ENCODE measurements around the gene OSMR. TPM values are rescaled to one million over a fixed set of nuclear protein-coding genes. Genes with fewer than 3 reads are reported as not detected.
A peak's percentile ranks its signal among the peaks of the same experiment; 100 is the strongest.

Gene OSMR
- total RNA-seq, 4 donors from 2014 or later: 33.2 to 69.7 (median 43.9) TPM

GRCh38 chr5:38802125-38802524 lies 43.7 kb upstream of the OSMR start:
- TF ChIP-seq POLR2A (IDR thresholded peaks at IDR 0.05; ENCODE audit: low read depth) (no peak), POLR2AphosphoS5 (IDR thresholded peaks at IDR 0.05) (no peak), CTCF (IDR thresholded peaks at IDR 0.05) (no peak), EP300 (IDR thresholded peaks at IDR 0.05) (no peak)
- 98% methylated on average over 4 of the region's 4 CpGs for WGBS
- Histone ChIP-seq H3K27ac (replicated peaks in 1 of 4) (no peak overlapping the region), H3K4me1 (peaks cover 15 to 46% (median 23%) of the 10 kb centered on the region in 4 donors), H3K36me3 (no peaks in the 10 kb centered on the region), H3K9me3 (no peaks in the 10 kb centered on the region), H3K4me3 (no peak overlapping the region), H3K27me3 (no peaks in the 10 kb centered on the region)
- no peak for DNase-seq (ENCODE audit: extremely low spot score)
- intact Hi-C loops (cut with DNase I): loop anchor here (10.0 kb wide), 1 partner anchor 247 kb away; the partner anchor contains the start of gene LIFR

GRCh38 chr5:38803246-38803645 lies 42.6 kb upstream of the OSMR start:
- DNase-seq (ENCODE audit: extremely low spot score): no peak
- TF ChIP-seq POLR2AphosphoS5 (IDR thresholded peaks at IDR 0.05): no peak
- no peak for TF ChIP-seq EP300 (IDR thresholded peaks at IDR 0.05)
- Histone ChIP-seq H3K27me3 (no peaks in the 10 kb centered on the region), H3K4me1 (peaks cover 19 to 48% (median 20%) of the 10 kb centered on the region in 4 donors), H3K36me3 (no peaks in the 10 kb centered on the region), H3K9me3 (no peaks in the 10 kb centered on the region), H3K4me3 (no peak overlapping the region), H3K27ac (replicated peaks in 1 of 4) (no peak overlapping the region)
- intact Hi-C loops (cut with DNase I): loop anchor here (10.0 kb wide), 1 partner anchor 248 kb away; the partner anchor contains the start of gene LIFR
- WGBS: 90% methylated on average over 6 of the region's 6 CpGs

GRCh38 chr5:38806775-38807258 lies 39.0 kb upstream of the OSMR start:
- intact Hi-C loops (cut with DNase I): loop anchor here (10.0 kb wide), 1 partner anchor 252 kb away; the partner anchor contains the start of gene LIFR
- Histone ChIP-seq H3K4me1 (peaks cover 12 to 43% (median 19%) of the 10 kb centered on the region in 4 donors), H3K9me3 (no peaks in the 10 kb centered on the region), H3K27me3 (no peaks in the 10 kb centered on the region), H3K36me3 (no peaks in the 10 kb centered on the region), H3K27ac (replicated peaks in 1 of 4) (peak overlapping the region in 2 of 4 donors; percentile 7 to 28), H3K4me3 (no peak overlapping the region)
- TF ChIP-seq POLR2AphosphoS5 (IDR thresholded peaks at IDR 0.05) (peak; percentile 28 to 39), CTCF (IDR thresholded peaks at IDR 0.05) (no peak)
- 69% methylated on average over 4 of the region's 4 CpGs for WGBS
- DNase-seq (ENCODE audit: extremely low spot score): no peak

- intact Hi-C loops (cut with DNase I): loop anchor here (10.0 kb wide), 1 partner anchor 253 kb away; the partner anchor contains the start of gene LIFR
- H3K36me3 ChIP-seq: no peaks in the 10 kb centered on the region
- H3K9me3 ChIP-seq: no peaks in the 10 kb centered on the region
- TF ChIP-seq POLR2A (IDR thresholded peaks at IDR 0.05; ENCODE audit: low read depth) (no peak), CTCF (IDR thresholded peaks at IDR 0.05) (no peak), EP300 (IDR thresholded peaks at IDR 0.05) (no peak), POLR2AphosphoS5 (IDR thresholded peaks at IDR 0.05) (peak; percentile 50 to 53)
- 58% methylated on average over 8 of the region's 8 CpGs for WGBS
- H3K27me3 ChIP-seq: no peaks in the 10 kb centered on the region
- H3K27ac ChIP-seq (replicated peaks in 1 of 4): peak overlapping the region in 2 of 4 donors; percentile 7 to 28
- peaks cover 12 to 43% (median 19%) of the 10 kb centered on the region in 4 donors for H3K4me1 ChIP-seq
- DNase-seq (ENCODE audit: extremely low spot score): no peak
- no peak overlapping the region for H3K4me3 ChIP-seq
Observed at GRCh38 chr5:38807570-38808483, 38.0 kb upstream of the OSMR start.
